ENCODE results near the gene RNASEH1.

RNASEH1 gene

GRCh38 chr2:3558205-3559014 lies at the start of gene RNASEH1:
Gene RNASEH1, minus strand, starts transcription at chr2:3558333. Its CDS starts 73 bp downstream, at chr2:3558260.
- no peaks in the 10 kb centered on the region for H3K9me3 Mint-ChIP-seq
- H3K27ac Mint-ChIP-seq: peak within 1 kb of the TSS; percentile 94 to 98
- DNase-seq (peak; percentile 98), ATAC-seq (peak; percentile 98)
- peak within 1 kb of the TSS; percentile 87 to 92 for H3K4me3 Mint-ChIP-seq
- H3K4me1 Mint-ChIP-seq: peaks cover 58% of the 10 kb centered on the region
- no peaks in the 10 kb centered on the region for H3K27me3 Mint-ChIP-seq

- Mint-ChIP-seq H3K27me3 (peaks cover 24% of the 10 kb centered on the region), H3K27ac (no peak overlapping the region), H3K4me3 (no peak overlapping the region), H3K9me3 (no peaks in the 10 kb centered on the region), H3K4me1 (peaks cover 20% of the 10 kb centered on the region)
- ATAC-seq: no peak
- DNase-seq: no peak
Measured at GRCh38 chr2:3606370-3607201, 48.5 kb upstream of the RNASEH1 start.

- Mint-ChIP-seq H3K27me3 (peaks cover 19% of the 10 kb centered on the region), H3K4me1 (peaks cover 20% of the 10 kb centered on the region), H3K27ac (peak overlapping the region in 1 of 2 donors; percentile 83), H3K9me3 (no peaks in the 10 kb centered on the region), H3K4me3 (peak overlapping the region in 1 of 2 donors; percentile 63)
- DNase-seq (no peak), ATAC-seq (no peak)
Measured at GRCh38 chr2:3606028-3606369, 47.9 kb upstream of the RNASEH1 start.

- no peak for ATAC-seq
- peaks cover 20% of the 10 kb centered on the region for H3K4me1 Mint-ChIP-seq
- H3K27ac Mint-ChIP-seq: peak overlapping the region in 1 of 2 donors; percentile 89
- peaks cover 17% of the 10 kb centered on the region for H3K27me3 Mint-ChIP-seq
- peak overlapping the region in 1 of 2 donors; percentile 63 for H3K4me3 Mint-ChIP-seq
- peak in 1 of 2 donors; percentile 26 for DNase-seq
- no peaks in the 10 kb centered on the region for H3K9me3 Mint-ChIP-seq
Measured at GRCh38 chr2:3604991-3605961, 47.1 kb upstream of the RNASEH1 start.

- peaks cover 11% of the 10 kb centered on the region for H3K27me3 Mint-ChIP-seq
- H3K27ac Mint-ChIP-seq: no peak overlapping the region
- ATAC-seq (no peak), DNase-seq (no peak)
- peaks cover 20% of the 10 kb centered on the region for H3K4me1 Mint-ChIP-seq
- H3K4me3 Mint-ChIP-seq: no peak overlapping the region
- H3K9me3 Mint-ChIP-seq: no peaks in the 10 kb centered on the region
Measured at GRCh38 chr2:3604207-3604877, 46.2 kb upstream of the RNASEH1 start.

- H3K4me3 Mint-ChIP-seq: no peak overlapping the region
- H3K27ac Mint-ChIP-seq: no peak overlapping the region
- peaks cover 17% of the 10 kb centered on the region for H3K27me3 Mint-ChIP-seq
- H3K4me1 Mint-ChIP-seq: peaks cover 15% of the 10 kb centered on the region
- no peaks in the 10 kb centered on the region for H3K9me3 Mint-ChIP-seq
- no peak for DNase-seq
- ATAC-seq: no peak
Measured at GRCh38 chr2:3603536-3604206, 45.5 kb upstream of the RNASEH1 start.

GRCh38 chr2:3602553-3603339 lies 44.6 kb upstream of the RNASEH1 start:
- Mint-ChIP-seq H3K9me3 (no peaks in the 10 kb centered on the region), H3K4me3 (no peak overlapping the region), H3K27me3 (peaks cover 24% of the 10 kb centered on the region), H3K4me1 (peaks cover 22% of the 10 kb centered on the region), H3K27ac (no peak overlapping the region)
- ATAC-seq (no peak), DNase-seq (no peak)

GRCh38 chr2:3601561-3602271 lies 43.6 kb upstream of the RNASEH1 start:
- H3K4me3 Mint-ChIP-seq: no peak overlapping the region
- no peak overlapping the region for H3K27ac Mint-ChIP-seq
- H3K9me3 Mint-ChIP-seq: no peaks in the 10 kb centered on the region
- H3K4me1 Mint-ChIP-seq: peaks cover 32% of the 10 kb centered on the region
- no peak for ATAC-seq
- no peak for DNase-seq
- peaks cover 24% of the 10 kb centered on the region for H3K27me3 Mint-ChIP-seq

- H3K9me3 Mint-ChIP-seq: no peaks in the 10 kb centered on the region
- DNase-seq (no peak), ATAC-seq (no peak)
- H3K27me3 Mint-ChIP-seq: peaks cover 29% of the 10 kb centered on the region
- H3K4me3 Mint-ChIP-seq: no peak overlapping the region
- no peak overlapping the region for H3K27ac Mint-ChIP-seq
- peaks cover 39% of the 10 kb centered on the region for H3K4me1 Mint-ChIP-seq
Measured at GRCh38 chr2:3600256-3600855, 42.2 kb upstream of the RNASEH1 start.

- H3K27me3 Mint-ChIP-seq: peaks cover 41% of the 10 kb centered on the region
- no peak for ATAC-seq
- H3K4me3 Mint-ChIP-seq: no peak overlapping the region
- no peak for DNase-seq
- H3K9me3 Mint-ChIP-seq: no peaks in the 10 kb centered on the region
- H3K27ac Mint-ChIP-seq: no peak overlapping the region
- H3K4me1 Mint-ChIP-seq: peaks cover 38% of the 10 kb centered on the region
Measured at GRCh38 chr2:3598912-3599854, 41.0 kb upstream of the RNASEH1 start.

- ATAC-seq: no peak
- Mint-ChIP-seq H3K27ac (no peak overlapping the region), H3K4me3 (no peak overlapping the region), H3K4me1 (peaks cover 38% of the 10 kb centered on the region), H3K27me3 (peaks cover 46% of the 10 kb centered on the region), H3K9me3 (no peaks in the 10 kb centered on the region)
- DNase-seq: no peak
Measured at GRCh38 chr2:3598197-3598910, 40.2 kb upstream of the RNASEH1 start.

Data from stimulated activated naive CD8-positive, alpha-beta T cell treated with anti-CD3 and anti-CD28 coated beads, Interleukin-15, amount 100 ng/mL, for 72 hours (primary cell).